ENCODE measurements around the gene GIMAP8.

Gene GIMAP8

GRCh38 chr7:150450491-150451001 is at the start of gene GIMAP8:
Gene GIMAP8, plus strand, starts transcription at chr7:150450630. Its CDS starts 16,069 bp downstream, at chr7:150466699.
- no peak within 1 kb of the TSS for H3K27ac ChIP-seq (ENCODE audit: low read depth, low read length, poor library complexity, severe bottlenecking)
- no peak within 1 kb of the TSS for H3K4me2 ChIP-seq (ENCODE audit: low read length)
- no peaks in the 10 kb centered on the region for H3K9me3 ChIP-seq (ENCODE audit: low read length)
- no peak within 1 kb of the TSS for H3K9ac ChIP-seq (ENCODE audit: low read length)
- no peaks in the 10 kb centered on the region for H4K20me1 ChIP-seq (ENCODE audit: insufficient read depth, low read length)
- H3K9me2 ChIP-seq (ENCODE audit: low read depth, low read length), result no peaks in the 10 kb centered on the region
- TF ChIP-seq EZH2 (IDR thresholded peaks at IDR 0.05; ENCODE audit: borderline replicate concordance, low read length) (no peak), CTCF (IDR thresholded peaks at IDR 0.05; ENCODE audit: low read length) (no peak)
- H3K27me3 ChIP-seq (ENCODE audit: insufficient read depth, low read length), result no peaks in the 10 kb centered on the region
- H3K79me2 ChIP-seq (ENCODE audit: insufficient read depth, low read length), result no peaks in the 10 kb centered on the region
- no peaks in the 10 kb centered on the region for H3K36me3 ChIP-seq (ENCODE audit: insufficient read depth, low read length)
- H3K4me1 ChIP-seq (ENCODE audit: insufficient read depth, low read length, severe bottlenecking), result no peaks in the 10 kb centered on the region
- H3F3A ChIP-seq (ENCODE audit: insufficient read depth, low read length), result no peaks in the 10 kb centered on the region
- H3K4me3 ChIP-seq (ENCODE audit: low read depth, low read length, poor library complexity, severe bottlenecking), result no peak within 1 kb of the TSS
- H2AFZ ChIP-seq (ENCODE audit: low read length), result no peak within 1 kb of the TSS

GRCh38 chr7:150400788-150401423 is 49.5 kb upstream of the GIMAP8 start:
- Histone ChIP-seq H3F3A (ENCODE audit: insufficient read depth, low read length) (no peaks in the 10 kb centered on the region), H3K9me2 (ENCODE audit: low read depth, low read length) (no peaks in the 10 kb centered on the region), H3K4me1 (ENCODE audit: insufficient read depth, low read length, severe bottlenecking) (peaks cover 13% of the 10 kb centered on the region), H3K4me3 (ENCODE audit: low read depth, low read length, poor library complexity, severe bottlenecking) (no peak overlapping the region), H3K9me3 (ENCODE audit: low read length) (no peaks in the 10 kb centered on the region), H3K27me3 (ENCODE audit: insufficient read depth, low read length) (no peaks in the 10 kb centered on the region), H3K79me2 (ENCODE audit: insufficient read depth, low read length) (no peaks in the 10 kb centered on the region), H2AFZ (ENCODE audit: low read length) (no peak overlapping the region), H3K9ac (ENCODE audit: low read length) (no peak overlapping the region), H3K4me2 (ENCODE audit: low read length) (no peak overlapping the region), H3K27ac (ENCODE audit: low read depth, low read length, poor library complexity, severe bottlenecking) (no peak overlapping the region), H3K36me3 (ENCODE audit: insufficient read depth, low read length) (peaks cover 3% of the 10 kb centered on the region; the same call in 1 of the 2 replicates), H4K20me1 (ENCODE audit: insufficient read depth, low read length) (no peaks in the 10 kb centered on the region)
- no peak for TF ChIP-seq CTCF (IDR thresholded peaks at IDR 0.05; ENCODE audit: low read length)
- TF ChIP-seq EZH2 (IDR thresholded peaks at IDR 0.05; ENCODE audit: borderline replicate concordance, low read length), result no peak

GRCh38 chr7:150401424-150401790 is 49.0 kb upstream of the GIMAP8 start:
- H3K9ac ChIP-seq (ENCODE audit: low read length), result no peak overlapping the region
- no peaks in the 10 kb centered on the region for H3K27me3 ChIP-seq (ENCODE audit: insufficient read depth, low read length)
- no peaks in the 10 kb centered on the region for H3K79me2 ChIP-seq (ENCODE audit: insufficient read depth, low read length)
- no peak overlapping the region for H2AFZ ChIP-seq (ENCODE audit: low read length)
- no peak overlapping the region for H3K4me3 ChIP-seq (ENCODE audit: low read depth, low read length, poor library complexity, severe bottlenecking)
- TF ChIP-seq CTCF (IDR thresholded peaks at IDR 0.05; ENCODE audit: low read length) (no peak), EZH2 (IDR thresholded peaks at IDR 0.05; ENCODE audit: borderline replicate concordance, low read length) (no peak)
- no peak overlapping the region for H3K4me2 ChIP-seq (ENCODE audit: low read length)
- H3K9me3 ChIP-seq (ENCODE audit: low read length), result no peaks in the 10 kb centered on the region
- peaks cover 3% of the 10 kb centered on the region; the same call in 1 of the 2 replicates for H3K36me3 ChIP-seq (ENCODE audit: insufficient read depth, low read length)
- no peaks in the 10 kb centered on the region for H3K9me2 ChIP-seq (ENCODE audit: low read depth, low read length)
- no peak overlapping the region for H3K27ac ChIP-seq (ENCODE audit: low read depth, low read length, poor library complexity, severe bottlenecking)
- peaks cover 18% of the 10 kb centered on the region for H3K4me1 ChIP-seq (ENCODE audit: insufficient read depth, low read length, severe bottlenecking)
- no peaks in the 10 kb centered on the region for H3F3A ChIP-seq (ENCODE audit: insufficient read depth, low read length)
- H4K20me1 ChIP-seq (ENCODE audit: insufficient read depth, low read length), result no peaks in the 10 kb centered on the region

Data from OCI-LY1 (cell line).